Cerebellar nuclear complex (tissue), 1 donor: ENCODE data around the gene PPL.
"Not testable (repeated sequence)": the region's sequence is repeated elsewhere in the genome, so short reads cannot be mapped to it uniquely, and the experiment has no call there.

ENCODE experiments used
- DNase-seq, 2 experiments: peaks; one replicate each; lab custom pipeline; 2025; lab: John Stamatoyannopoulos, UW

Gene PPL

GRCh38 chr16:4904942-4905615 lies 31.9 kb downstream of the PPL start:
- no peak for DNase-seq

DNA sequence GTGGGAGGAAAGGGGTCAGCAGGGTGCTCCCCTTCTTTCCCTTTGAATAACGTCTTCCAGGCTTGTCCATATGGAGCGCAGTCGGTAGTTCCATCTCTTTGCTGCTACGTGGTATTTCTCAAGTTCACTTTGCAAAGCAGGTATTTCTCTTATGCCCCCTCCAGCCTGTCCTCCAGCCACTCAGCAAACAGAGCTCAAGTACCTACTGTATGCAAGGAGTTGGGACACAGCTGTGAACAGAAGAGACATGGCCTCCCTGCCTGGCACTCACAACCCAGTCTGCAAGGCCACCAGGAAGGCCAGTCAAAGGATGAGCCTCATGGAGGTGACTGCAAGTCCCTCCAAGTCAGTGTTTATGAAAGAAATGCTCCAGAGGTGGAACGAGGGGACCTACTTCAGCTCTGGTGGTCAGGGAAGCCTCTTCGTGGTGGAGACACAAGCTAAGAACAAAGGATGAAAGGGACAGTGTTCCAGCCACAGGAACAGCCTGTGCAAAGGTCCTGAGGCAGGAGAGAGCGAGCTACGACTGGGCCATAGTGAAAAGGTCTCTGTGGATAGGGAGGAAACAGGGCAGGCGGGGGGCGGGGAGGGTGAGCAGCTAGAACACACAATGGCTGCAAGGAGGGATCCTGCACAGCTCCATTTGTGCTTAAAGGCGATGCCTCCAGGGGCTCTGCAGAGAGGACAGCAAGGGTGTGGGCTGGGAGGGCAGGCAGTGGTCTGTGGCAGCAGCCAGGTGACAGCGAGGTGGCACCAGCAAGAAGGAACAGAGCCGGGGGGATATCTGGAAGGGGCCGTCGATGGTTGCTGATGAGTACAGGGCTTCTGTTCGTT lies 32.6 kb downstream of the PPL start:
- DNase-seq, result no peak

GRCh38 chr16:4902038-4902437 lies 34.9 kb downstream of the PPL start:
- DNase-seq, result no peak

- no peak for DNase-seq
Measured at GRCh38 chr16:4900750-4901149, 36.2 kb downstream of the PPL start.

DNA sequence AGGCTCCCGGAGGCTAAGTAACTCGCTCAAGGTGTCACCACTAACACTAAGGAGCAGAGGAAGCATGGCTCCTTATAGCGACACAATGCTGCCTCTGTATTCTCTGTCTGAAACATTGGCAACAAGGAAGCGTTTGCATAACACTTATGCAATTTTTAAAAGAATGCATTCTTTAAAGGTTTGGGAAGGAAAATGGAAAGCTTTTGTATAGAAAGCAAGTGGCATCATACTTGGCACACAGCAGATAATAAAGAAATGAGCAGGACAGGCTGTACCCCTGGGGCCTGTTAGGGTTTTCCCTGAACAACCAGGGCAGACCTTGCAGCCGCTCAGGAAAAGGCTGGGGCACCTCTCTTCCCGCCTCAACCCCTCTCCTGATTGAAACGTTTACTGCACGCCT lies 36.9 kb downstream of the PPL start:
- no peak for DNase-seq

DNA sequence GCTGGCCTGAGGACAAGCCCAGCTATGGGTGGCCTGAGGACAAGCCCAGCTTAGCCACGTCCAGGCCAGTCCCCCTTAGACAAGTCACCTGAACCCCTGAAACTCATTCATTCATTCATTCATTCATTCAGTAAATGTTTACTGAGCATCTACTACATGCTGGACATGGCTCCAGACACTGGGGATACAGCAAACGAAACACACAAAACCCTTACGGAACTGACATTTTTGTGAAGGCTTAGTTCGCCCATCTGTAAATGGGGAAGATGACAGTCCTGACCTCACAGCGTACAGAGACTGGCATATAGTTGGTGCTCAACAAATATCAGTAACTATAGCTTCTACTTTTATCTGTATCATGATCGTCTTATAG lies 37.5 kb downstream of the PPL start:
- DNase-seq, result no peak

- DNase-seq, result no peak
Measured at GRCh38 chr16:4898811-4899473, 38.0 kb downstream of the PPL start.

- DNase-seq, result no peak
Measured at GRCh38 chr16:4897328-4897727, 39.6 kb downstream of the PPL start.

- not testable (repeated sequence) for DNase-seq
Measured at GRCh38 chr16:4896761-4897160, 40.2 kb downstream of the PPL start.

GRCh38 chr16:4895366-4895765 lies 41.6 kb downstream of the PPL start:
- no peak for DNase-seq

DNA sequence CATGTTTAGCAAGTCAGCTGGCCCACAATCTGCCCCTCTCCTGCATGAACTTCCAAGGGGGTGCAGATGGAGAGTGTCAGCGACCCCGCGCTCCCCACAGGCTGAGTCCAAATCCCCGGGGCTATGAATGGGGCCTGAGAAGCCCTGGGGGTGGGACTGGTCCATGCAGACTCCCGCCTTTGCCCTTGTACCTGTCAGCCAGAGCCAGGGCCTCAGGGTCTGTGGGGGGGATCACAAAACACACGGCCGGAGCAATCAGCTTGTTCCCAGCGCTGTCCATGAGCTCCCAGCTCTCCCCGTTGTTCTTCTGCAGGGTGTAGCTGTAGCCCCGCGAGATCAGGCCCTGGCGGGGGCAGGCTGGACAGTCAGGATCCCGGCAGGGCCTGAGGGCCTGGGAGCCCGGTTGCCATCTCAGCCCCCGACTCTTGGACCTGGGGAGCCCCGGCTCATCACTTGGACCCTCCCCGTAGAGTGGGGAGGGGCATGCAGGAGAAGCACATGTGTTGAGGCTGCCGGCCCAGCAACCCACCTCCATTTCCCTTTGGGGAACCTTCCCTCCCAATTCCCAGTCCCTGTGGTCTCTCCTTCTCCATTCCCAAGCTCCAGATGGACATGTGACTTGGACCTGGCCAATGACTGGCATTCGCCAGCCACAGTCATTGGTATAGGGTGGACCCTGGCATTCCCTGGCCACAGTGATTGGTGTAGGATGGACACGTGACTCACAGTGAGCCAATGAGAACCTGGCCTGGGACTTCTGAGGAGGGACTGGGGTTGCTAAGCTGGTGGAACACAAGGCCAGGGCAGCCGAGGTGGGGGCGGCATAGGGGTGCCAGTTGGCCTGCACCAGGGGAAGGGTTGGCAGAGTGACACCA lies 42.4 kb downstream of the PPL start:
- no peak for DNase-seq

GRCh38 chr16:4893103-4893862 lies 43.7 kb downstream of the PPL start:
- DNase-seq, result no peak

DNA sequence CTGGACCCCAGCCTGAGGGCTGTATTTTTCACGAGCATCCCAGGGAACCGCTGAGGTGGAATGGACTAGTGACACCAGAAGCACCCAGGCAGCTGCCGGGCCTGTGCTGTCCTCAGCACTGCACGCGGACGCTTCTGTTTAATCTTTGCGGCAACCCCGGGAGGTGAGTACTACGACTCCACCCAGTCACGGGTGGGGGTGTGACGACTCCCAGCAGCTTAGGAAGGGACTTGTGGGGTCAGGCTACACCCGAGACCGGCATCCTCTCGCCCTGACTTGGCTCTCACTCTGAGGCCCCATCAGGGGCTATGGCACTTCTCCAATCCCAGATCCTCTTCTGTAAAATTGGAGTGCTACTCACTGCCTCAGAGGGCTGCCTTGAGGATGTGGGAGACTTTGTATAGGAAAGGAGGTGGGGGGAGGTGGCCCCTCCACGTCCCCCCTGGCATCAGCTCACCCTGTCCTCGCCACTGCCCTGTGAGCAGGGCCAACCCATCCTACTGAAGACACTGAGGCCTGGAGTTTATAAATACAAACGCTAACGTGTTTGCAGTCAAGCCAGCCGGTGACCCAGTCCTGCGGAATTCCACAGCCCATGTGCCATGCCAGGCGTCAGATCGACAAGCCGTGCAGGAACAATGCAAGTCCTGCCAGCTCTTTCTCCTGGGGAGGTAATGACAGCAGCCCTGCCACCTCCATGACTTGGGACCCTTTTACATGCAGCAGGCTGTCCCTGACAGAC lies 44.4 kb downstream of the PPL start:
- no peak for DNase-seq

DNA sequence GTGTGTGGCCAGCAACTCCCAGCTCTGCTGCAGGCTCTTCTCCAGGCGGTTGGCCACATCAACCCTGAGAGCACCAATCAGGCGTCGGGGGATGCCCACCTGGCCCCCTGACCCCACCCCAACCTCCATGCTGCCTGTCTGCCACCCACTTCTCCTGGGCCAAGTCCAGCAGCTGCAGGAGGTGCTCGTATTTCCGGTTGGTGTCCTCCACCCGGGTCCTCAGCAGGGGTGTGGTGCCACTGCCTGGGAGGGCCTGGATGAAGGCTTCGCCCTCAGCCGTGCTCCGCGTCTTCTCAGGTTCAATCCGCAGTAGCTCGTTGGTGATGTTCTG lies 45.1 kb downstream of the PPL start:
- no peak for DNase-seq

- no peak for DNase-seq
Measured at GRCh38 chr16:4891097-4891885, 45.7 kb downstream of the PPL start.

- DNase-seq, result no peak
Measured at GRCh38 chr16:4890686-4891085, 46.3 kb downstream of the PPL start.

- DNase-seq, result no peak
Measured at GRCh38 chr16:4890026-4890425, 46.9 kb downstream of the PPL start.

- DNase-seq, result no peak
Measured at GRCh38 chr16:4888428-4889135, 48.4 kb downstream of the PPL start.

DNA sequence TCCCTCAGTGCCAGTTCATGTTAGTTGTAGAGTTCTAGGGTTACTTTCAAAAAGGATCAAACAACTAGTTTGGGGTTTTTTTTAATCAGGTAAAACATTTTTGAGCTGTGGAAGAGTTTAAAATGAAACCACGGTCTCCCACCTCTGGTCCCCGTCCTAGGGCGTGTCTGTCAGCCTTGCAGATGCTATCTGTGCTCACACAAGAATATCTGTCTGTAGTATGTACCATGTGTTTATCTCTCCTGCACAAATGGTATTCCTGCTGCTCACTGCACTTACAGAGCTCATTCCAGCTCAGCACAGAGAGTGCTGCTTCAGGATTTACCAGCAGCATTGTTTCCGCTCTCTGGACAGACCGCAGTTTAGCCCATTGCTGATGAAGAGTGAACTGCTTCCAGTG lies 50.8 kb downstream of the PPL start:
- no peak for DNase-seq
